ENCODE measurements around the gene BPIFB4.

Gene BPIFB4

DNA sequence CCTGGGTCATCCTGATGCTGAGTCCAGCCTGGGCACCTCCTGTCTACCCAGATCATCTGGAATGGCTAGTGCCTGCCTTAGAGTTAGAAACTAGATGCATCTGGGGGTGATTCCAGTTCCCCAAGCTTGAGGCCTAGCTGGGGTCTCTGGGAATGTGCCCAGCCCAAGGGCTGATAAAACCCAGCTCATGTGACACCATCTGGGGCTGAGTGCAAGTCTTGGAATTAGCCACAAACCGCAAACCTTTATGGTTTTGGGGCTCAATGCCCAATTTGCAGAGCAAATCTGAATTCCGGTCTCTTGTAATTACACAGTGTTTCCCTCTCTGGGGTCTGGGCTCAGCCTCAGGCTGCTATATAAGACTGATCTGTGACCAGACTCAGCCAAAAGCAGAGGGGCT lies at the start of gene BPIFB4:
Gene BPIFB4, plus strand, starts transcription at position 385 of the 400 bp plus-strand sequence. CDS start 1,884 bp downstream, outside the sequence.
- no peak within 1 kb of the TSS for H3K4me3 ChIP-seq (replicated peaks; ENCODE audit: low read depth, low read length)
- TF ChIP-seq, protein P1, sequence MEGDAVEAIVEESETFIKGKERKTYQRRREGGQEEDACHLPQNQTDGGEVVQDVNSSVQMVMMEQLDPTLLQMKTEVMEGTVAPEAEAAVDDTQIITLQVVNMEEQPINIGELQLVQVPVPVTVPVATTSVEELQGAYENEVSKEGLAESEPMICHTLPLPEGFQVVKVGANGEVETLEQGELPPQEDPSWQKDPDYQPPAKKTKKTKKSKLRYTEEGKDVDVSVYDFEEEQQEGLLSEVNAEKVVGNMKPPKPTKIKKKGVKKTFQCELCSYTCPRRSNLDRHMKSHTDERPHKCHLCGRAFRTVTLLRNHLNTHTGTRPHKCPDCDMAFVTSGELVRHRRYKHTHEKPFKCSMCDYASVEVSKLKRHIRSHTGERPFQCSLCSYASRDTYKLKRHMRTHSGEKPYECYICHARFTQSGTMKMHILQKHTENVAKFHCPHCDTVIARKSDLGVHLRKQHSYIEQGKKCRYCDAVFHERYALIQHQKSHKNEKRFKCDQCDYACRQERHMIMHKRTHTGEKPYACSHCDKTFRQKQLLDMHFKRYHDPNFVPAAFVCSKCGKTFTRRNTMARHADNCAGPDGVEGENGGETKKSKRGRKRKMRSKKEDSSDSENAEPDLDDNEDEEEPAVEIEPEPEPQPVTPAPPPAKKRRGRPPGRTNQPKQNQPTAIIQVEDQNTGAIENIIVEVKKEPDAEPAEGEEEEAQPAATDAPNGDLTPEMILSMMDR (IDR thresholded peaks at IDR 0.05; ENCODE audit: low read length, missing control alignments), result no peak
- DNase-seq (ENCODE audit: low read depth), result no peak

DNA sequence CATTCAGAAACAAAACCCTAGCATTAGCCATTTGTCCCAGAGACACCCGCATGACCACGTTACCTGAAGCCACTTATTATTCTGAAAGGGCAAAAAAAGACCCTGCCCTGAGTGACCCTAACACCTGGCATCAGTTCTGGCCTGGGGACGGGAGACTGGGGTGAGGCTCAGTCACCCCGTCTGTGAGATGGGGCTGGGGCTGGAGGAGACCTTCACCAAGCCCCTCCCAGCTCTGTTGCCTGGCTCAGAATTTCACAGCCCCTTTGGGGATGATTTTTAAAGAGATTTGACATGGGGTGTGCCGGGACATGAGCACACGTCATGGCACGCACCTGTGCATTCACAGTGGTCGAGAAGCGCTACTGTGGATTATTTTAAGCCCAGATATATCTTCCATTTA lies 49.4 kb upstream of the BPIFB4 start:
- TF ChIP-seq, protein P1 (IDR thresholded peaks at IDR 0.05; ENCODE audit: low read length, missing control alignments), result no peak
- no peak overlapping the region for H3K4me3 ChIP-seq (replicated peaks; ENCODE audit: low read depth, low read length)
- DNase-seq (ENCODE audit: low read depth), result no peak

DNA sequence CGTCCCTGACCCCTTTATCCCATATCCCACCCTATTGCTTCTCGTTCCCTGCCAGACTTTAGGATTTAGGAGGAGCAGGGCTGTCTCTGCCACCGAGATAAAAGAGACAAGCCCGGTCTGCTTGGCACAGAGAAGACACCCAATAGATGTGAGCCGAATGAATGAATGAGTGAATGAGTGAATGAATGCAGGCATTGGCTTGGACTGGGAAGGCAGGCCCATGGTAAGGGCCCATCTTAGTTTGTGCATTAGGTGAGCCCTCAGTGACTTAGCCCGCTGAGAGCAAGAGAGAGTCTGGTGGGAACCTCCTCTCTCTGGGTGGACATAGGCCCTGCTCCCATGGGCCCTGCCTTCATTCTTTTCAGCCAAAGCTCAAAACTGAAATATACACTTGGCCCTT lies 48.9 kb upstream of the BPIFB4 start:
- no peak overlapping the region for H3K4me3 ChIP-seq (replicated peaks; ENCODE audit: low read depth, low read length)
- DNase-seq (ENCODE audit: low read depth), result no peak
- TF ChIP-seq, protein P1 (IDR thresholded peaks at IDR 0.05; ENCODE audit: low read length, missing control alignments), result no peak

DNA sequence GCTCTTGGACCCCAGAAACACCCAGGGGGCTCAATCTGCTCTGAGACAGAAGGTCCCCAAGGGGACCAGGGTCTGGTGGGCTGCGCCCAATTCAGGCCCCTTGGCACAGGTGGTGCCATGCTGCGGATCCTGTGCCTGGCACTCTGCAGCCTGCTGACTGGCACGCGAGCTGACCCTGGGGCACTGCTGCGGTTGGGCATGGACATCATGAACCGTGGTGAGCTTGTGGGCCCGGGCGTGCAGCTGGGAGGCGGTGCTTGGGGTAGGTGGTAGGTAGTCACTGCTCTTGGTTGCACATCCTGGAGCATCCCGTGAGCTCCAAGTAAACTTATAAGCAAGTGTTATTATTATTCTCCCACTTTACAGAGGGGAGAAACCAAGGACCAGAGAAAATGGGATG lies 47.9 kb upstream of the BPIFB4 start, which contains the start of gene BPIFB6:
Gene BPIFB6, plus strand, starts transcription at position 118 of the 400 bp plus-strand sequence. Its CDS starts 0 bp downstream, at position 118.
- DNase-seq (ENCODE audit: low read depth), result no peak
- no peak within 1 kb of the TSS for H3K4me3 ChIP-seq (replicated peaks; ENCODE audit: low read depth, low read length)

DNA sequence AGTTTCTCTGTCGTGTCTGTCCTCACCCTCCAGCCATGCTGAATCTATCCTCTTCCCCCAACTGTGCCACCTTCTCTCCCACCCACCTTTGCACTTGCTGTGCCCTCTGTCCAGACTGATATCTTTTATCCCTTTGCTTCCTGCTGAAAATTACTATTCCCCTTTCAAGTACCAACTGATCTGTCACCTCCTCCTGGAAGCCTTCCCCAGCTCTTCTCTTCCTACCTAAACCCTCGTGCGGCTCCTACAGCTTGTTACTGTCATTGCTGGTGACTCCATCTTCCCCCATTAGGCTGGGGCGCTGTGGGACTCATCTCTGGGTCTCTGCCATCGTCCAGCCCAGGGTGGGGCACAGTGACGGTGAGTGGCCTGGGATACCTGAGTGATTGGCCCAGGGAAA lies 46.9 kb upstream of the BPIFB4 start:
- no peak for DNase-seq (ENCODE audit: low read depth)
- TF ChIP-seq, protein P1 (IDR thresholded peaks at IDR 0.05; ENCODE audit: low read length, missing control alignments), result no peak
- no peak overlapping the region for H3K4me3 ChIP-seq (replicated peaks; ENCODE audit: low read depth, low read length)

More for the DNA sequence above, 47.9 kb upstream of the BPIFB4 start, which contains the start of gene BPIFB6:
- TF ChIP-seq, protein P1 (IDR thresholded peaks at IDR 0.05; ENCODE audit: low read length, missing control alignments), result no peak

DNA sequence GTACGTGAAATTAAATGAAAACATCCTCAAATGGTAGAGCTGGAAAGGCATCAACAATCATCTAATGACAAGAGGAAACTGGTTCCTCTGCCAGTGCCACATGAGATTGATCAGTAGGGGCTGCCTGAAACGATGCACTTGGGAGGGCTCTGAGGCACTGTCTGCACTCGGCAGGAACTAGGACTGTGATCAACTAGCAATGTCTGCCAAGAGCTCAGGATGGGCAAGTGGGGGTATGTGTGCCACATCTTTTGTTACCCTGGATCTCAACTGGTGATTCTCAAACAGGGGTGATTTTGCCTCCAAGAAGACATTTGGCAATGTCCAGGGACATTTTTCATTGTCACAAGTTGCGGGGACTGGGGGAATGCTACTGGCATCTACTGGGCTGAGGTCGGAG lies 46.1 kb upstream of the BPIFB4 start:
- TF ChIP-seq, protein P1 (IDR thresholded peaks at IDR 0.05; ENCODE audit: low read length, missing control alignments), result no peak
- no peak for DNase-seq (ENCODE audit: low read depth)
- no peak overlapping the region for H3K4me3 ChIP-seq (replicated peaks; ENCODE audit: low read depth, low read length)

DNA sequence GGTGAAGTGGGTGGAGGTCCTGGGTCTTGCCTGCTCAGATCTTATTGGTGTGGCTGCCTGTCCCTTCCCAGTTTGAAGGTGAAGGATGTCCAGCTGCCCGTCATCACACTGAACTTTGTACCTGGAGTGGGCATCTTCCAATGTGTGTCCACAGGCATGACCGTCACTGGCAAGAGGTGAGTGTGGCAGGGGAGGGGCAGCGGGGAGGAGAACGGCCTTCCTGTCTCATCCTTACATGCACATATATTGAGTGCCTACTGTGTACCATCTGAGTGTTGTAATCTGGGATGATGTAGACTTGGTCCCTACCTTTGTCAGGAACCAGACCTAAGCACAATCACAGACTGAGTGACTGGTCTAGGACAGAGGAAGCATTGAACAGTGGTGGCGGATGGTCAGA lies 45.3 kb upstream of the BPIFB4 start:
- no peak overlapping the region for H3K4me3 ChIP-seq (replicated peaks; ENCODE audit: low read depth, low read length)
- TF ChIP-seq, protein P1 (IDR thresholded peaks at IDR 0.05; ENCODE audit: low read length, missing control alignments), result no peak
- DNase-seq (ENCODE audit: low read depth), result no peak

Measured in fibroblast of pulmonary artery (primary cell).